HUDEP-2 (cell line): Measurements from ENCODE around the gene PHF10.

Experiments
- DNase-seq, 76 experiments: peaks; one replicate each; lab custom pipeline; 2025; ENCODE audit not compliant: unreplicated experiment in 76 of 76; lab: John Stamatoyannopoulos, UW

The PHF10 gene

DNA sequence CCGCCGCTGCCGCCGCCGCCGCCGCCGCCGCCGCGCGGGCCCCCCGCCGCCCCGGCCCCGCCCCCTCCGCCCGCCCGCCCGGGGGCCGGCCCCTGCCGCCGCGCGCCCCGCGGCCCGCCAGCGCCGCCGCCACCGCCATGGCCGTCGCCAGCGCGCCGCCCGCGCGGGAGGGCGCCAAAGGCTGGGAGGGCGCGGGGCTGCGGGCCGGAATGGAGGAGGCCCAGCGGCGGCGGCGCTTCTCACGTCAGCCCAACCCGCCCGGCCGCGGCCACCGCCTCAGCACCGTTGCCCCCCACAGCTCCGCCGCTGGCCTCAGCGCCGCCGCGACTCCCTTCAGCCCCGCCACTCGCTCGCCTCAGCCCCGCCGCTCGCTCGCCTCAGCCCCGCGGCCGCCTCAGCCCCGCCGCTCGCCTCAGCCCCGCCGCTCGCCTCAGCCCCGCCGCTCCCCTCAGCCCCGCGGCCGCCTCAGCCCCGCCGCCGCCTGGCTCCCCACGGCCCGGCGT is 258 bp downstream of the PHF10 start:
- peak in 14 of 76 experiments; percentile 19 to 61 (median 46) for DNase-seq

DNA sequence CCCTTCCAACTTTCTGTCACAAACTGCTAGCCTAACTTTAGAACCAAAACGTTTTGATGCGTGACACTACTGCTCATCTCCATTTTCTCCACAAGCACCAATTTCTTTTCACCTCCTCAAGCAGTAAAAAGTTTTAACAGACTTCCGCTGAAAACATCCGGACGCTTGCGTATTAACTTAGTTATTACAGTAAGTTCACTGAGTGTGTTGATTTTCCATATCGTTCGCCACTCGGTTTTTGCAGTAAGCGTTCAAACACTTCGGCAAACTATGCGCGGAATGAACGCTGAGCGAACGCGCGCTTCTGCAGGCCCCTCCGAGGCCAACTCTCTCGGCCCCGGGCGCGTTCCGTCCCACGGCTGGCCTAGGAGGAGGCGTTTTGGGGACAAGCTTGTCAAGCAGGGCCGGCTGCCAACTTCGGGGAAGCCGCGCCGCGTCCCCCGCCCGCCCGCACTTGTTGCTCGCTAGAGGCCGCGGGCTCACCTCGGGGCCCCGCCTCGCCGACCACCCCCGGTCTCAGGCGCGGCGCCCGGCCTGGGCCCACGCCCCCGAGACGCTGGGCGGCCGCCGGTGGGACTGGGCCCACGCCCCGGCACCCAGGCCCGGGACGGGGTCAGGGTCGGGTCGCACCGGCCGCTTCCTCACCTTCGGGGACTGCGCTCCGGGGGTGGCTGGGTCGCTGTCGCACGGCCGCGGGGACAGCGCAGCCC is 945 bp downstream of the PHF10 start:
- DNase-seq: peak in 74 of 76 experiments; percentile 31 to 92 (median 81)

DNA sequence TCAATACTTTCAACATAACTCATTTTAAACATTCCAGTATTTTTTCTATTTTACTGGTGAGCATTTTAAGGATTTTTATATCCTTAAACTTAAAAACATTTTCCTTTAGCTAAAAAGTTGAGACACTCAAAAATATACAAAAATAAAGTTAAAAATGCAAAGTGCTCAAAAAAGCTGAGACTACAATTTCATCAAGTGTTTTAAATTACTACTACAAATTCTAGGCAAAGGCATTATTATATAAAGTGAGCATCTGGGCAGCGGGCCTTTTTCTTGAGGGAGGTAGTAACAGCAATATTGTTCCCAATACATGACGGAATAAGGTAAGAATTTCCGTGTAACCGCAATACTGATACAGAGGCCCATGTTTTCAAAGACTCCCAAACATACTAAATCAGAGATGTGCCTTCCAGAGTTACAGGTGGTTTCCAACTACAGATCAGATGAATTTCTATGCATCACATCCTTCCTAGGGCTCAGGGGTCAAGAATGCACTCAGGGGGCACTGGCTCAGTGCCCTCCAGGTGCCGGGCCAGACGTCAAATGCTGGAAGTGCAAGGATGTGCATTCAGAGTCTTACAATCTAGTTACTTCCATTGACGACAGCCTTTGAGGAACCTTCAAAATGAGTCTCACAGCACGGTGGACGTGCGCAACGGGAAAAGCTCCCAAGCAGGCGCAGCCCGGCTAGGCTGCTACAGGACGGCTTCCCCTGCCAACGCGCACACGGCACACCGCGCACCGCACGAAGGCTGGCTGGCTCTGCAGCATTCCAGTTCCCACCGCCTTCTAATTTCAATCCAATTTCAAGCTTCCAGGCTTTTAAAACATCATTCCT is 1.7 kb downstream of the PHF10 start:
- peak in 25 of 76 experiments; percentile 13 to 60 (median 29) for DNase-seq

DNA sequence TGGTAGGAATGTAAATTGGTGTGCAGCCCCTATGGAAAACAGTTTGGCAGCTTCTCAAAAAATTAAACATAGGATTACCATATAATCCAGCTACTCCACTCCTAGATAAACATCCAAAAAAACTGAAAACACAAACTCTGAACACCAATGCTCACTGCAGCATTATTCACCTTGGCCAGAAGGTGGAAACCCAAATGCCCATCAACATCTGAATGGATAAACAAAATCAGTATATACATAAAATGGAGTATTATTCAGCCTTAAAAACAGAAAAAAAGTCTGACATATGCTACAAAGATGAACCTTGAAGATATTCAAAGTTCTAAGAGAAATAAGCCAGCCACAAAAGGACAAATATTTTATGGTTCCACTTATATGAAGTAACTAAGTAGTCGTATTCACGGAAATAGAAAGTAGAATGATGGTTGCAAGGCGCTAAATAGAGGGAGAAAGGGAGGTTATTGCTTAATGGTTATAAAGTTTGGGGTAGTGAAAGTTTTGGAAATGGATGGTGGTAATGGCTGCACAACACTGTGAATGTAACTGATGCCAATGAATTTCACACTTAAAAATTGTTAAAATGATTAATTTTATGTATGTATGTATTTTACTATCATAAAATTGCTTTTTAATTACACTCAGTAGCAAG is 4.0 kb downstream of the PHF10 start:
- peak in 1 of 76 experiments; percentile 7 for DNase-seq

DNA sequence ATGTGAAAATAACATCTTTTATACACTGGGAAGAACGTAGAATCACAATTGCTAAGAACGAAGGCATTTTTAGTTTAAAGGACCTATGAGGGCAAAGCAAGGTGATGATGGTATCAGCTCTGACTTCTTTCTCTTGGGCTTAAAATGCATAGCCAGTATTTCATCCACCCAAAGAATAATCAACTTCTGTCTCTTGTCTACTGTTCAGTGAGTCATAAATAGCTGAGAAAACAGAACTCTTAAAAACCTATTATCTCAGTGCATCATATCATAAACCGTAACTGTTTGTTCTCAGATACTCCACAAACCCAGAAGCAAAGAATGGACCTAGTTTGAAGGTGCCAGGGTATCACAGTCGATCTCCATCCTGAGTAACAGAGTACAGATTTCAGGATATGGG is 5.2 kb downstream of the PHF10 start:
- DNase-seq: no peak

DNA sequence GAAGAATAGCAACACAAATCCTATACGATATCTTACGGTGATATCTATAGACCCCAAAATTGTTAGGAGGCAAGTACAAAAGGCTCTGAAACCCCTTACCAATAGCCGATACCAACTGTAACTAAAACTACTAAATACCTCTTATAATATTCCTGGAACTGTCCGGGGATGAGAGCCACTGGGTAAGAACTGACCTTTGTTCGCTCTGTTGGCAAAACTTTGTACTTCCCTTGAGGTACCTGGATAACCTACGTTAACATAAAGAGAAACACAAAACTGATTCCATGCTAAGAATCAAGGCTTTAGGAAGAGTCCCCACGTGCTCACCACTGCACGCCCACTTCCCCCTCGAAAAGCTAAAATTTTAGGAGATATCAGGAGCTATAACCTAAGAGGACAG is 9.7 kb downstream of the PHF10 start:
- no peak for DNase-seq

DNA sequence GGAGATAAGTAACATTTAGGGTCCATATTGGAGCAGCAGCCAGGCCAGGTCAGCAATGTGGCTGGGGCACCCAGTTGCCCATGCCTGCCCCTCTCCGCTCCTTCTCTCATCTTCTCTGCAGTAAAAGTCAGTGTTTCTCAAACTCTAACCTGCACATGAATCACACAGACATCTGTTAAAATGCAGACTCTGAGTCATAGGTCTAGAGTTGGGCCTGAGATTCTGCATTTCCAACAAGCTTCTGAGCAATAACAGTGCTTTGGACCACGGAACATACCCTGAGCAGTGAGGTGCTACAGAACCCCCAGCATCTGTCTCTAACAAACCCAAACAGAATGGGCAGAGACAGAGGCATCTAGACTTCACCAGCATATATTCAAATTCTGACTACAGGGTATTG is 10.1 kb downstream of the PHF10 start:
- DNase-seq: no peak

DNA sequence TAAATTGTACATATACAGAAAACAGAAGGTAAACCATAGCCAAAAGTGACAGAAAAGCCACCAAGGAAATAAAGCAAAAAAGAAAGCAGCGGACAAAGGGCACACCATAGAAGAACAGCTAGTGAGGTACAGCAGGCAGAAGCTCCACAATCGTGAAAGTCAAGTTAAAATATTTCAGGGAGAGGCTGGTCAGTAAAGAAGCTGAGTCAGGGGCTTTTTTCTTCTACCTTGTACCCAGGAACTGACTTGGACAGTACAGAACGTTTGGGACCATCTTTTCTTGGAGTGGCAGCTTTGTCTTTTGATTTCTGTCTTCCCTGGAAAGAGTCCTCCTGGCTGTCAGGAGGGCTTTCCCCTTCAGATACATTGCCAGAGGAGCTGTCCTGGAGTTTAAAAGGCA is 14.3 kb downstream of the PHF10 start:
- no peak for DNase-seq

DNA sequence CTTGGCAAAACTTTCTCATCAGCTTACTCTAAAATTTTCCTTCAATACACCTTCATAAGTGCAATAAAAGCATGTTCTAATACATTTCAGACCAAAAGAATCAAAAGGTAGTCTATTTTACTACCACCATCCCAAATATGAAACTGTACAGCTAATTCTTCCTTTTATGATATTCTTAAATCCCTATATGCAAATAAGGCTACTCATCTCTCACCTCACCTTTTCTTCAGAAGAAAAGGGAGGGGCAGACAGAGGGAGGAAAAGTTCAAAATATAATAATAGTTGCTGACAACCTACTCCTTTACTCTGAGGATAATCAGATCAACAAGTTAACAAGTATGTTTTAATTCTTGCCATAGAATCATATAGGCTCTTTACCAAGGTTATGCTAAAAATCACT is 15.0 kb downstream of the PHF10 start:
- DNase-seq: no peak

DNA sequence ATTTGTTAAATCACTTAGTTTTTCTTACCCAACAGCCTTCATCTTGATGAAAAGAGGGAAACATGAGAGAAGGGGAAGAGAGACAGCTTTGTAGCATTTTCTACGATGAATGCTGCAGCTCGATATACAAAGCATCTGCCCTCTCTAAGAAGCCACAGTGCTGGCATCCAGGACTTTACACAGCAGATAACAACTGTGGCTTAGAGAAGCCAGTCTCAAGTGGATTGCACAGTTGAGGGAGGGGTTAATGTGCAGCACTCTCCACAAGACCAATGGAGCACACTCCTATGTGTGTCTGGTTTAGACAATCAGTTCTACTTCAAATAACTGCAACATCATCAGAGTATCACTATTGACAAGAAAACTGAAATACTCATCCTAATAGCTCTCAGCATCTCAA is 16.5 kb downstream of the PHF10 start:
- peak in 61 of 76 experiments; percentile 17 to 83 (median 56) for DNase-seq

DNA sequence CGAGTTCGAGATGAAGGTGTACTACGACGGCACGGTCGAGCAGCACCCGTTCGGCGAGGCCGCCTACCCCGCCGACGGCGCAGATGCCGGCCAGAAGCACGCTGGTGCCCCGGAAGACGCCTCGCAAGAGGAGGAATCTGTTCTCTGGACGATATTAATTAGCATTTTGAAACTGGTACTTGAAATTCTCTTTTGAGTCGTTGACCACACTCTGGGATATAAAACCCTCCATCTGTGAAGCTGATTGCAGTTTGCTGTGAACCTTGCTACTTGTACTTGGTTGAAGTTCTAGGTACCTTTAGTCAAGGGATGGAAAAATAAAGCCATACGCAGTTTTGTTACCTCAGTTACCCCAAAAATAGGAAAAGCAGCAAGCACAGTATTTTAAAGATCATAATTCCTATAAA is 21.5 kb downstream of the PHF10 start:
- peak in 3 of 76 experiments; percentile 19 to 58 (median 38) for DNase-seq

DNA sequence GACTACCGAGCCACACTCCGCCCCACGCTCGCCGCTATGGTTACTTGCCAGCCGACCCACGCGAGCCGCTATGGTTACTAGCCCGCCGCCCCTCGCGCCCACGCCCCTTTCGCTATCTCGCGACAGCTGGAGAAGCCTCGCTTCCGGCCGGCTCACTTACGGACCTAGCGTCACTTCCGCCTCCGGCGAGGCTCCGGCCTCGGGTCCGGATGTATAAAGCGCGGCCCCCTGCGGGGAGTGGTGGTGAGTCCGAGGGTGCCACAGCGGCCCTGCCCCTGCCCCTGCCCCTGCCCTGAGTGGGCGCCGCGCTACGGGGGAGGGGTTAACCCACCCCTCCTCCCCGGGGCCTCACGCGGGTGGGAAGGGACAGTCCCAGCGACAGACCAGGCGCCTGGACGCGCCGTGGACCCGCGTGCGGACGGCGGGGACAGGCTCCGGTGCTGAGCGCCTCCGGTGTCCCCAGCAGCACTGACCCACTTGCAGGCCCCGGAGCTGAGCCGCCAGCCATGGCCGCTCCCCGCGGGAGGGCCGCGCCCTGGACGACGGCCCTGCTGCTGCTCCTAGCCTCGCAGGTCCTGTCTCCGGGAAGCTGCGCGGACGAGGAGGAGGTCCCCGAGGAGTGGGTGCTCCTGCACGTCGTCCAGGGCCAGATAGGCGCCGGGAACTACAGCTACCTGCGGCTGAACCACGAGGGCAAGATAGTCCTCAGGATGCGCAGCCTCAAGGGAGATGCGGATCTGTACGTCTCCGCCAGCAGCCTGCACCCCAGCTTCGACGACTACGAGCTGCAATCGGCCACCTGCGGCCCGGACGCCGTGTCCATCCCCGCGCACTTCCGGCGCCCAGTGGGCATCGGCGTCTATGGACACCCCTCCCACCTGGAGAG is 22.1 kb downstream of the PHF10 start, which contains the start of the genes C6orf120 and WDR27:
TSS of gene C6orf120 (plus strand) at position 173 of the 886 bp plus-strand sequence. CDS start at position 507, 334 bp downstream.
TSS of gene WDR27 (minus strand) at position 76 of the 886 bp plus-strand sequence. CDS start 13,024 bp downstream, outside the sequence.
- peak; percentile 62 to 99 (median 97) for DNase-seq

DNA sequence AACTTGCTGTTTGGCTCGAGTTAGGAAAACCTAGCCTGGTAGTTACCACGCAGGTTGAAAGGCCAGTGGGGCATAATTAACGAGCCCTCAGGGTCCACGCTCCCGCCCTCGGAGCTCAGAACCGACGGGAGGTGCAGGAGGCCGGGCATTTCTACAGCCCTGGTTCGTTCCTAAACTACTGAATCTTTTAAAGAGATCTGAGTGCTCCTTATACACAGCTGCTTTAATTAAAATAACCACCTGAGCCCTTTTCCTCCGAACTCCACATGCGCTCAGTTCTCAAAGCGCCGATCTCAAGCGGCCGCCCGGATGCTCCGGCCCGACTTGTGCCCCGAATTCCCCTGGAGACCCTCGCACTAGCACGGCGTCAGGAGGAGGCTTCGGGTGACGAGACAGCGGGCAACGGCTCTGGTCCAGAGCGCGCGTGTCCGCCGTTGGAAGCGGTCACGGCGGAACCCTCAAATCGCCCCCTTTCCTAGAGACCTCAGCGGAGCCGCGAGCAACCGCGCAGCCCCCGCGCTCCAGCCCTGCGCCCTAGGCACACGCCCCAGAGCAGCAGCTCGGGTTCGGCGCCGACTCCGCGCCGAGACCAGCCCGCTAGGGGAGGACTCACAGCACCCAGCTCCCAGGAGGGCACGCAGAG is 22.9 kb downstream of the PHF10 start:
- DNase-seq: peak in 11 of 76 experiments; percentile 15 to 73 (median 35)

DNA sequence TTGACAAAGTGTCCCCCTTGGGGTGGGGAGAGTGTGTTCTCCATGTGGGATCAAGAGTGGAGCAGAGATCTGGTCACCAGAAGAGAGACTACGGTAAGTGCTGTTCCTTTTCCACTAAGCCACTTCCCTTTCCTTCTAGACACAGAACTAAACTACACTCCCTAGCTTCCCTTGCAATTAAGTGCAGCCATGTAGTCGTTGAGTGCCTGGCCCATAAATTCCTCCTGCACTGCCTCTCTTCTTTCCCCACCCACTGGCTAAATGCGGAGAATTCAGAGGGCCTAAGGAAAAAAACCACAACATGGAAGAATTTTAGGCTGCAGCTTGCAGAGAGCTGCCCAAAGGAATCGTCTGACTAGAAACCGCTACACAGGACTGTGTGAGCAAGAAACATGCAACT is 24.0 kb downstream of the PHF10 start:
- no peak for DNase-seq

DNA sequence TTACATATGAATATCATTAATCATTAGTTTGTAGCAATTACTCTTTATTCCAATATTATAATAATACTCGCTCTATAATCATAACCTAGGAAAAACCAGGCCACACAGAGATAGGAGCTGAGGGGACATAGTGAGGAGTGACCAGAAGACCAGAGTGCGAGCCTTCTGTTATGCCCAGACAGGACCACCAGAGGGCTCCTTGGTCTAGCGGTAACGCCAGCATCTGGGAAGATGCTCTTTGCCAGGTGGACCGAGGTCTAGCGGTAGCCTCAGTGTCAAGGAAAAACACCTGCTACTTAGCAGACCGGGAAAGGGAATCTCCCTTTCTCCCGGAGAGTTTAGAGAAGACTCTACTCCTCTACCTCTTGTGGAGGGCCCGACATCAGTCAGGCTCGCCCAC is 27.2 kb downstream of the PHF10 start:
- peak in 20 of 76 experiments; percentile 0 to 49 (median 23) for DNase-seq

DNA sequence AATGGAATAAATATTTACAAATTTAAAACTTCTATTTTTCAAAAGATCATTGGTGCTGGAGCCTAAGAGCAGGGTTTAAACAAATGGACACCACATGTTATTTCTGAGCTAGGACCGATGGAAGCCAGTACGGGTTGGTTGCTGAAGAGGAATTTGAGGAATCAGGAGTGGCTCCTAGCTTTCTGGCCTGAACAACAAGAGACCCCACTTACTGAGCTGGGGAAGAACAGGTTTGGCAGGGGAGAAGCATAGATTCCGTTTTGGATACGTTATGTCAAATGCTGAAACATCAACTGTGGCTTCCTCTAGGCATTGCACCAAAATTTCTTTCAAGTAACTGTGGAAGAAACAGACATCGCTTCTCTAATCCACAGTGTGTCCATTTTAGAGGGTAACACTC is 29.2 kb downstream of the PHF10 start:
- no peak for DNase-seq

DNA sequence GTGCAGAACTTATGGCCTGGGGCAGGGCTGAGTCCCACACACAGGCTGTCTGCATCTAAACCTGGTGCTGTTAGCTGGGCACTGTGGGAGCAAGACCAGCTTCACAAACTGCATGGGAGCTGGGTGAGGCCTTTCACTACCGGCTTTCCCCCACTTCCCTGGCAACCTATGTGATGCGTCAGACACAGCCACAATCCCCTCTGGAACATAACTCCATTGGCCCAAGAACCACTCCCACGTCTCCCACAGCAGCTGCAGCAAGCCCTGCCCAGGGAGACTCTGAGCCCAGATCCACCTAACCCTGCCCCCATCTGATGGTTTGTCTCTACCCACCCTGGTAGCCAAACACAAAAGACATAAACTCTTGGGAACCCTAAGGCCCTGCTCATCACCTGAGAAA is 31.8 kb downstream of the PHF10 start:
- DNase-seq: no peak

DNA sequence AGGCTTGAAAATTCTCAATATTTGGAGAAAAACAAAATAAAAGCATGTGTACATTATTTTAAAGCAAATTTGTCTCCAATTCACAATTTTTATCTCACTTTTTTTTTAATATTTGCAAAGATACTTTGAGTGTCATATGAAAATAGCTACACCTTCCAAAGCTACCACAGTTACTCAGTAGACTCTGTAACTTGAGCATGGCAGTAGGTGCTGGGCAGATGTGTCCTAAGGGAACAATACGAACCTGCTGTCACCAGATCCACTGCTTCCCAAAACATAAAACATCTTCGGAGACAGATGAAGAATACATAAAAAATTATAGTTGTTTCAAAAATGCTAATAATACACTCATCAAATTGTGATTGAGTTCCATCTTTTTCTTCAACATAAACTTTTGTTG is 33.0 kb downstream of the PHF10 start:
- DNase-seq: no peak

DNA sequence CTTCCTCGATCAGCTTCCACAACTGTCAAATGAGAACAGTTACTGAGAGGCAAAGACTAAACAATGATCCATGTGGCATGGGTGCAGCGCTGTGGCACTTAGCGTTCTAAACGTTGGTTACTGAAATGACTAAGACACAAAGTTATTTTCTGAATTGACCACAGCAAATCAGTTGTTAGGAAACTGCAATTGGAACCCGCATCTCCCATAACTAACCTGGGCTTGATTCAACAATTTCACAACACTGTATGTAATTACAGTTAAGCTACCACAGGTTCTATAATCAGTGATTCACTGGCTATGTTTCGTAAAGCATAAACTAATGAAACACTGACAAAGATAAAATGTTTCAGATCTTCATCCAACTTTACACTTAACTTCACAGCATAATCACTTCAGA is 35.0 kb downstream of the PHF10 start:
- no peak for DNase-seq
